ENCODE measurements around the gene KLHL29. TPM values are rescaled to one million over a fixed set of nuclear protein-coding genes. Genes with fewer than 3 reads are reported as not detected.
"Not testable (repeated sequence)": the region's sequence is repeated elsewhere in the genome, so short reads cannot be mapped to it uniquely, and the experiment has no call there.

The KLHL29 gene
- total RNA-seq, 2 experiments from 2014 or later, result 0.88 to 0.99 TPM

DNA sequence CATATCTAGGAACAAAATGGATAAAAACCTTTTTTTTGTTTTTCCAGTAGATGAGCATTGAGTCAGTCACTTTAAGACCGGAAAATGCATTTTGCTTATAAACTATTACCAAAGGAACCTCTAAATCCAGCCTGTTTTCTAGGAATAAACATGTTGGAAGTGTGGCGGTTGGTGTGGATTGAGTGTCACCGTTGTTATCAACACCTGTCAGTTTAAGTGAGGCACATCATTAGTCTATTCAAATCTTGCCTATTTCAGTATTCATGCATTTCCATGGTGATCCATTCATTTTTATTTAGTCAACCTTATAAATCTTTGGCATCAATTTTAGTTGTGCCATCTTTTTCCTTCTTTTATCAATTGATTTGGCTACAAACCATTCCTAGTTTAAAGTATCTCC, 3.3 kb downstream of the KLHL29 start:
- Mint-ChIP-seq H3K4me3 (no peak overlapping the region), H3K36me3 (no peaks in the 10 kb centered on the region), H3K27me3 (peaks cover 62% of the 10 kb centered on the region), H3K4me1 (ENCODE audit: low read depth) (peaks cover 13% of the 10 kb centered on the region), H3K27ac (no peak overlapping the region), H3K9me3 (no peaks in the 10 kb centered on the region)
- ChIA-PET POLR2A (no interaction called here), CTCF (no interaction called here)
- DNase-seq, result no peak
- intact Hi-C loops (cut with micrococcal nuclease), result loop anchor here (10.0 kb wide), 1 partner anchor 177 kb away; no protein-coding TSS in a partner anchor

DNA sequence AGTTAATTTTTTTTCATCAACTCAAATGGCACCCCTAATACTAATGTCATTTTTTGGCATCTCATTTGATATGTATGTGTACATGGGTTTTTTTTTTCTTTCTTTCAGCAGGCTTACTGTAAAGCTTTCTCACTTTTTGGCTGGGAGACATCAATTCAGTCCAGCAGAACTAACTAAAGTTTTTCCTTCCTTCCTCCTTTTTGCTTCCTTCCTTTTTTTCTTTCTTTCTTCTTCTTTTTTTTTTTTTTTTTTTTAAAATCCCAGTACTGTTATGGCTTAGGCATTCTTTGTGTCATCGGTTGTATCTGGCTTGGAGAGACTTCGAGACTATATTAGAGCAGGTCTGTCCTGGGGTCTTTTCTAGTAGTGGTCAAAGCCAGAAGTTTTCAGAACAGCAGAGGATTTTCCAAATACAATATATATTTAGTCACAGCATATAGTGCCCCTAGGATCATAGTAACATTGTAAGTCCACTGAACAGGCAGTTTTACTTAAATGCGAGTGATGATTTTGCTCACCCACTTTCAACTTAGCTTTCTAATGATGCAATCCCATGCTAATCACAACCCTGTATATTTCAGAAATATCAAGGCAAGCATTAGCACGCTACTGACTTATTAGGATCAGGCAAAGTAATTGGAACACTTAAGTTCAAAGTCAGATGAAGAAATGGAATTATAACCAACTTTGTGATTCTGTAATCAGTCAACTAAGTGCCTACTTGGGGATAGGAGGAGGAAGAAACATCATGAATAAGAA, 4.0 kb downstream of the KLHL29 start:
- intact Hi-C loops (cut with micrococcal nuclease), result loop anchor here (10.0 kb wide), 1 partner anchor 176 kb away; no protein-coding TSS in a partner anchor
- Mint-ChIP-seq H3K9me3 (no peaks in the 10 kb centered on the region), H3K4me3 (no peak overlapping the region)

DNA sequence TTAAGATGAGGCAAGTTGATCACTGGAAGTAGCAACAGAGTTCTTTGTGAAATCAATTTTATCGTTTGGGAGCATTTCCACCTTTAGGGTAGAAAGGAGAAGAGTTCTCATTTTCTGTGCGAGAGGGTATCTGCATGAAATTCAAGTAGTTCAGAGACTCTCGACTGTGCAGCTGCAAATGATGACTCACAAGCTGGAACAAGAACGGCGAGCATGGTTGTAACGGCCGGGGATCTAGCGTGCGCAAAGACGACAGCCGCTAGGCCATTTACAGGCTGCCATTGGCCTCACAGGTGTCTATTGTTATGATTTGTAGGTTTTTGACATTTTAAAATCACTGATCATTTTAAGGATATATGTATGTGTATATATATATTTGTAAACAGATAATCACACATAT, 5.2 kb downstream of the KLHL29 start:
- DNase-seq, result no peak
- peaks cover 18% of the 10 kb centered on the region for H3K4me1 Mint-ChIP-seq (ENCODE audit: low read depth)
- ChIA-PET POLR2A (no interaction called here), CTCF (no interaction called here)
- H3K27me3 Mint-ChIP-seq, result peaks cover 60% of the 10 kb centered on the region
- no peaks in the 10 kb centered on the region for H3K9me3 Mint-ChIP-seq
- H3K4me3 Mint-ChIP-seq, result no peak overlapping the region
- no peak overlapping the region for H3K27ac Mint-ChIP-seq
- H3K36me3 Mint-ChIP-seq, result no peaks in the 10 kb centered on the region
- intact Hi-C loops (cut with micrococcal nuclease), result no loop called here

More for the DNA sequence above, 4.0 kb downstream of the KLHL29 start:
- POLR2A ChIA-PET, result no interaction called here
- H3K36me3 Mint-ChIP-seq, result no peaks in the 10 kb centered on the region
- CTCF ChIA-PET, result no interaction called here
- no peak for DNase-seq
- H3K27ac Mint-ChIP-seq, result no peak overlapping the region
- H3K4me1 Mint-ChIP-seq (ENCODE audit: low read depth), result peaks cover 13% of the 10 kb centered on the region
- peaks cover 61% of the 10 kb centered on the region for H3K27me3 Mint-ChIP-seq

DNA sequence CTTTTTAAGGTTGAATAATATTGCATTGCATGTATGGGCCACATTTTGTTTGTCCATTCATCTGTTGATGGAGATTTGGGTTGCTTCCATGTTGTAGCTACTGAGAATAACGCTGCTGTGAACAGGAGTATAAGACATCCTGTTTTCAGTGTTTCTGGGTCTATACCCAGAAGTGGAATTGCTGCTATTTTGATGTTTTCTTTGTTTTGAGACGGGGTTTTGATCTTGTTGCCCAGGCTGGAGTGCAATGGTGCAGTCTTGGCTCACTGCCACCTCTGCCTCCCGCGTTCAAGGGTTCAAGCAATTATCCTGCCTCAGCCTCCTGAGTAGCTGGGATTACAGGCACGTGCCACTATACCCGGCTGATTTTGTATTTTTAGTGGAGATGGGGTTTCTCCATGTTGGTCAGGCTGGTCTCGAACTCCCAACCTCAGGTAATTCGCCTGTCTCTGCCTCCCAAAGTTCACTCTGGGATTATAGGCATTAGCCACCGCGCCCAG, 6.3 kb downstream of the KLHL29 start:
- H3K9me3 Mint-ChIP-seq; POLR2A ChIA-PET; H3K4me3 Mint-ChIP-seq; intact Hi-C loops (cut with micrococcal nuclease); CTCF ChIA-PET; H3K27ac Mint-ChIP-seq; DNase-seq; H3K36me3 Mint-ChIP-seq: not testable (repeated sequence)
- peaks cover 59% of the 10 kb centered on the region for H3K27me3 Mint-ChIP-seq
- H3K4me1 Mint-ChIP-seq (ENCODE audit: low read depth), result peaks cover 16% of the 10 kb centered on the region

DNA sequence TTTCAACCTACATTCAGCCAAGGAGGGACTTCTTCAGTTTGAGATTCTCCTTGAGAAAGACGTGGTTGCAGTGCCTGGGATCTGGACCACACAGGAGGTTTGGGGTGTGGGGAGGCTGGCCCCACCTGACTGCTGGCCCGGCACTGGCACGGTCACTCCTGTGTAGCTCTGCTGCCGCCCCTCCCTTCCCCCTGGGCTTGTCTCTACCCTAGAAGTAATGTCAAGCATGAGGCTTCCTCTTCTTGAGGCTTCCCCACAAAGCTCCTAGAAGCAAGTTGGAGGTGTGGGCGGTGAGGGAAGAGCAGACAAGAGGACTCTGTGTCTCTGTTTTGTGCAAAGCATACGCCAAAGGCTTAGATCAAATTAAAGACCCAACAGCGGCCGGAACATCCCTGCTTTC, 8.7 kb downstream of the KLHL29 start:
- CTCF ChIA-PET, result no interaction called here
- H3K9me3 Mint-ChIP-seq, result no peaks in the 10 kb centered on the region

DNA sequence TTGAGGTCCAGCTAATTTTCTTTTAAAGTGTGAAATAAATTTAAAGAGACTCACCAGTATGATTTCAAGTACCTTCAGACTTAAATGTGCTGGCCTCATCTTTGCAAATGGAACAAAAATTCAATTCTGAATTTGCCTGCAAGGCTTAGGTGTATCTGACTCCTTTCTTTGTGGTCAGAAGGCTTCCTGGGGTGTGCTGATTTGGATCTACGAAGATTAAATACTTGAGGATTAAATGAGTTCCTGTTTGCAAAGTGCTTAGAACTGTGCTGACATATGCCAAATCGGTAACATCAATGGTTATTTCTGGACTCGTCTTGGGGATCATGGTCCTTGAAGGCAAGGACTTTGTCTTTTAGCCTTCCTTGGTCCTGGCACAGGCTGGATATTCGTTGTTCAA, 9.7 kb downstream of the KLHL29 start:
- Mint-ChIP-seq H3K36me3 (no peaks in the 10 kb centered on the region), H3K9me3 (no peaks in the 10 kb centered on the region), H3K27ac (no peak overlapping the region), H3K4me3 (no peak overlapping the region), H3K4me1 (ENCODE audit: low read depth) (peaks cover 11% of the 10 kb centered on the region), H3K27me3 (peaks cover 33% of the 10 kb centered on the region)
- CTCF ChIA-PET, result no interaction called here
- intact Hi-C loops (cut with micrococcal nuclease), result no loop called here
- POLR2A ChIA-PET, result no interaction called here
- no peak for DNase-seq

More for the DNA sequence above, 8.7 kb downstream of the KLHL29 start:
- Mint-ChIP-seq H3K27ac (no peak overlapping the region), H3K36me3 (no peaks in the 10 kb centered on the region), H3K4me1 (ENCODE audit: low read depth) (peaks cover 11% of the 10 kb centered on the region), H3K27me3 (peaks cover 41% of the 10 kb centered on the region), H3K4me3 (no peak overlapping the region)
- POLR2A ChIA-PET, result no interaction called here
- intact Hi-C loops (cut with micrococcal nuclease), result no loop called here
- no peak for DNase-seq

DNA sequence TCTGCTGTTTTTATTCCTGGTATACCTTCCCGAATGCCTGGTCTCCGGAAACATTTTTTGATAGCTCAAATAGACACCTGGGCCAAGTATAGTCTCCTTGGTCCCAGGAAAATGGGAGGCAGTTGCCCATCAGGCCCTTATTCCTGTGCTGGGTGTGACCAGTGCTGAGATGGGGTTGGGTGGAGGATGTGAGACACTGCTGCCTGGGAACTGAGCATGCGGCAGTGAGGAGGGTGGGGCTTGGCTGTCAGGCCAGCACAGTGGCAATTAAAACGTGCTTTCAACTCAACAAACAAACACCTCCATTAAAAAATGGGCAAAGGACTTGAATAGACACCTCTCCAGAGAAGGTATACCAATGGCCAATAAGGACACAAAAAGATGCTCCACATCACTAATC, 12.5 kb downstream of the KLHL29 start:
- ChIA-PET POLR2A (no interaction called here), CTCF (no interaction called here)
- Mint-ChIP-seq H3K4me1 (ENCODE audit: low read depth) (peaks cover 8% of the 10 kb centered on the region), H3K4me3 (no peak overlapping the region), H3K27ac (no peak overlapping the region), H3K27me3 (peaks cover 19% of the 10 kb centered on the region), H3K36me3 (no peaks in the 10 kb centered on the region), H3K9me3 (no peaks in the 10 kb centered on the region)
- intact Hi-C loops (cut with micrococcal nuclease), result no loop called here
- no peak for DNase-seq

DNA sequence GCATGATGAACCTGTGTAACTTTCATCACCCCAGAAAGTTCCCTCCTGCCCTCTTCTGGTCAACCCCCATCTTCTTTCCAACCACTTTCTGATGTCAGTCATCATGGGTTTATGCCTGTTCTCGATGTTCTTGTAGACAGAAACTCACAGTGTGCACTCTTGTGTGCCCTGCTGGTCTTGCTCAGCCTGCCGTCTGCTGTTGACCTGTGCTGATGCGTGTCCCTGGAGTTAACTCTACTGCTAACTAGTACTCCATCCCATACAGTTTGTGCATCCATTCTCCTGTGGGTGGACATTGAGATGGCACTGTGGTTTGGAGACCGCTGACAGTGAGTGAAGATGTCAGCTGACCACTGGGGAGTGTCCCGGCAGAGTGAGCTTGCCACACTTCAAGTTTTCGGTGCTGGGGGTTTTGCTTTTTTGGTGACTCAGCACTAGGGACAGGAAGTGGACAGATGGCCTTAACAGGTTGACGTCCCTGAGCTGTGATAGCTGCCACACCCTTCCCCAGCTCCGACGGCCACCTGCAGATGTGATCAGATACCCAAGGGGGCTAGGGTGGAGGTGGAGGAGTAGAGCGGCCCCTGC, 14.8 kb downstream of the KLHL29 start:
- ChIA-PET POLR2A (no interaction called here), CTCF (no interaction called here)
- intact Hi-C loops (cut with micrococcal nuclease), result no loop called here
- H3K27ac Mint-ChIP-seq, result no peak overlapping the region
- peaks cover 3% of the 10 kb centered on the region for H3K4me1 Mint-ChIP-seq (ENCODE audit: low read depth)
- no peaks in the 10 kb centered on the region for H3K36me3 Mint-ChIP-seq
- H3K27me3 Mint-ChIP-seq, result peaks cover 5% of the 10 kb centered on the region
- no peaks in the 10 kb centered on the region for H3K9me3 Mint-ChIP-seq
- no peak for DNase-seq
- H3K4me3 Mint-ChIP-seq, result no peak overlapping the region

DNA sequence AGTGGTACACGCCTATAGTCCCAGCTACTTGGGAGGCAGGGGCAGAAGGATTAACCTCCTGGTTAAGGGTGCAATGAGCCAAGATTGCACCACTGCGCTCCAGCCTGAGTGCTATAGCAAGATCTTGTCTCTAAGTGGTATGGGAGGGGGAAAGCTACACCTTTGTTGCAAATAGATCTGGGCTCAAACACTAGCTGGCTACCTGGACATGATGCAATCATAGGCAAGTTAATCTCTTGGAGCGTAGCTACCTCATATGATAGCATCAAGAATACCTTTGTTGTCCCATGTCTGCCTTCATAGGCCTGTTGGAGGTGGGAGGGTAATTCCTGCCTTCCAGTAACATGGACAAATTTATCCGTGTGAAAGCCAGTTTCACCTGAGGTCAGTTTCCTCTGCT, 15.7 kb downstream of the KLHL29 start:
- Mint-ChIP-seq H3K36me3 (no peaks in the 10 kb centered on the region), H3K9me3 (no peaks in the 10 kb centered on the region), H3K4me3 (no peak overlapping the region), H3K27me3 (peaks cover 4% of the 10 kb centered on the region), H3K27ac (no peak overlapping the region), H3K4me1 (ENCODE audit: low read depth) (no peaks in the 10 kb centered on the region)
- intact Hi-C loops (cut with micrococcal nuclease), result no loop called here
- ChIA-PET CTCF (no interaction called here), POLR2A (no interaction called here)
- no peak for DNase-seq

DNA sequence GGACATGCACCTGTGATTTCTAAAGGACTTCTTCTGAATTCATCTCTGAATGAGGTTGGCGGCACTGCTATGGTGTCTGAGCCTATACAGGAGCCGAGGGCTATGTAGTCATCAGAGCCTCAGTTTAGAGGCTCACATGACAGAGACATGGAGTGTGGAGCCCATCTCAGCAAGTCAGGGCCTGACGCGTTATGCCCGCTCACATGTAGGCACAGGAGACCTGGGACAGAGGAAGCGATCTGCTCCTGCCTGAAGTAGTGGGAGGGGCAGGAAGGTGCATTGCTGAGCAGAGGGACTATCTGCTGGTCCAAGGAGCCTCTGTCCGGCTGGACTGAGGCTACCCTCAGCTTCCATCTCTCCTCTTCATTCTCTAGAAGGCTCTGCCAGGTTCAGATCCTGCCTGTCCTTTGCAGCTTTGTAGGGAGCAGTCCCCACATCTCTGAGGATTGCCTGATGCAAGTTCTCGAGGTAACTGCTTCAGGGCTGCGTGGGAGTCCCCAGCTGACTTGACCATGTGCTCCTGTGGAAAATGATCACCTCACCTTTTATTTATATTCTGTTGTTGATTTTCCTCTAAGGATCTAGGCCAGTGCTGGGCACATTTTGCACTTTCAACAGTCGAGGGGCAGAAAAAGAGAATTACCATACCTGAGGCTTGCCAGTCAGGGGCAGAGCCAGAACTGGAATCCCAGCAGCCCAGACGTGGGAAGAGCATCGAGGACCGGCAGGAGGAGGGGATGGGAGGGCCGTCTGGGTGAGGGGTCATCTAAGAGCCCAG, 16.6 kb downstream of the KLHL29 start:
- DNase-seq, result no peak
- Mint-ChIP-seq H3K27me3 (peaks cover 3% of the 10 kb centered on the region), H3K4me3 (no peak overlapping the region), H3K27ac (no peak overlapping the region), H3K36me3 (no peaks in the 10 kb centered on the region), H3K9me3 (no peaks in the 10 kb centered on the region), H3K4me1 (ENCODE audit: low read depth) (no peaks in the 10 kb centered on the region)
- intact Hi-C loops (cut with micrococcal nuclease), result no loop called here
- ChIA-PET CTCF (no interaction called here), POLR2A (no interaction called here)

DNA sequence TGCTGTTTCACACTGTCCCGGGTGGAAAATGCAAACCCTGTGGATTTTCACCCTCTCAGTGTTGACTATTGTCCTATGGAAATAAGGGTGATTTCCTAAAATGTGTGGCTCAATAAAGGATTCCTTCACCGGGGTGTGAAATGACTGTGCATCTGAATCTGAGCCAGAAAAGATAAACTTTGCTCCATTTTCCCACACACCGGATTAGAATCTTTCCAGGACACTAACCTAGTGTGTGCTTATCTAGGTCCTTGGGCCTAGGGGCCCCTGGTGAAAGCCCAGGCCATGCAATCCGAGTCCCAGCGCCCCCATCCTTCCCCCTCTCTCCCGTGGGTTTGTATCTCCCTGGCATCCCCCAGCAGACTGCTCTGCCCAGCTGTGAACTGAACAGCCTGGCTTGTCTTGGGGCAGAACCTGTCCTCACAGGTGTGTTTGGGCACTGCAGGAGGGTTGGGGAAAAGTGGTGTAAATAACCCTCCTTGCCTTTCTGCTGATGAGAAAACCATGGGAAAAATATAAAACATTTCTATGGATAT, 17.3 kb downstream of the KLHL29 start:
- H3K9me3 Mint-ChIP-seq, result no peaks in the 10 kb centered on the region
- H3K4me1 Mint-ChIP-seq (ENCODE audit: low read depth), result no peaks in the 10 kb centered on the region
- POLR2A ChIA-PET, result no interaction called here
- no peak overlapping the region for H3K27ac Mint-ChIP-seq
- DNase-seq, result no peak
- peaks cover 3% of the 10 kb centered on the region for H3K27me3 Mint-ChIP-seq
- intact Hi-C loops (cut with micrococcal nuclease), result no loop called here
- no peak overlapping the region for H3K4me3 Mint-ChIP-seq
- no peaks in the 10 kb centered on the region for H3K36me3 Mint-ChIP-seq
- CTCF ChIA-PET, result no interaction called here

DNA sequence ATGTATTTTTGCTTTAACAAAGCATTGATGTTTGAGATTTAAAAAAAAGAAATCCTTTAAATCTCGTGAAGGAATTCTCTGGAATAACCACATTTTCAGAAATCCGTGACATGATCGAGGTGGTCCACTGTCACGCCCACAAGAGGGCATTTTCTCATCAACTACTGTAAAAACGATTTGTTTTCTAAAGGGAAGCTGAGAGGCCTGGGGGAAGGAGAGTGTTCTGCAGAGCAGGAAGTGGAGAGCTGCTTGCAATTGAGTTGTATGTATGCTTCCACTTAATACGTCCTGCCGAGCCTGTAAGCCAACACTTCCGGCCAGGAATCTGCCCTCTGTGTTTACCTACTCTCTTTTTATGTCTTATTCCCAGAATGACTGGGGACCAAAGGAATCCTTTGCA, 19.4 kb downstream of the KLHL29 start:
- intact Hi-C loops (cut with micrococcal nuclease), result no loop called here
- DNase-seq, result no peak
- Mint-ChIP-seq H3K27ac (no peak overlapping the region), H3K9me3 (no peaks in the 10 kb centered on the region), H3K27me3 (peaks cover 3% of the 10 kb centered on the region), H3K36me3 (no peaks in the 10 kb centered on the region), H3K4me1 (ENCODE audit: low read depth) (no peaks in the 10 kb centered on the region), H3K4me3 (no peak overlapping the region)
- CTCF ChIA-PET, result no interaction called here
- POLR2A ChIA-PET, result no interaction called here

All from activated CD4-positive, alpha-beta memory T cell treated with anti-CD3 and anti-CD28 coated beads for 36 hours (primary cell).